Bronchial epithelial cell (primary cell): ENCODE data around the gene TMEM272. TPM values are rescaled to one million over a fixed set of nuclear protein-coding genes. Genes with fewer than 3 reads are reported as not detected.

ENCODE experiments used
- DNase-seq: peaks from one replicate; pipeline ENCODE4 v3.0.0-alpha.2; 2010; ENCODE audit warnings: low read depth
- FAIRE-seq: peaks from 2 replicates; lab custom pipeline; 2011; peaks lifted over from hg19 to GRCh38; lab: Jason Lieb, UNC
- H3K27me3 ChIP-seq: 2 replicates; pipeline ENCODE4 v1.5.1; 2011; ENCODE audit warnings: low read length; ENCODE audit not compliant: control insufficient read depth, insufficient read depth
- H3K36me3 ChIP-seq: 2 replicates; pipeline ENCODE4 v1.5.1; 2011; ENCODE audit warnings: low read length; ENCODE audit not compliant: control insufficient read depth, insufficient read depth
- H3K4me3 ChIP-seq: 2 replicates; pipeline ENCODE4 v1.5.1; 2011; ENCODE audit warnings: mild to moderate bottlenecking, low read depth, low read length, control low read depth
- CTCF ChIP-seq: IDR thresholded peaks from 2 replicates; pipeline ENCODE4 v1.5.1; 2011; ENCODE audit warnings: mild to moderate bottlenecking, moderate library complexity, low read length, control low read depth, inconsistent platforms; ENCODE audit not compliant: insufficient read depth, severe bottlenecking
- total RNA-seq: library from RNA; depleted of rRNA; stranded (reverse); fragments of >200 nt; gene quantifications from 2 replicates; pipeline ENCODE4 v1.2.1, GENCODE V29; 2014

Gene TMEM272
- total RNA-seq, 1 donor from 2014 or later, result not detected

GRCh38 chr13:51780099-51780498 lies 64.9 kb downstream of the TMEM272 start:
- Histone ChIP-seq H3K27me3 (no peaks in the 10 kb centered on the region), H3K36me3 (no peaks in the 10 kb centered on the region), H3K4me3 (no peak overlapping the region)
- DNase-seq (no peak), FAIRE-seq (no peak)
- no peak for TF ChIP-seq CTCF

- no peak for TF ChIP-seq CTCF
- no peak for DNase-seq
- Histone ChIP-seq H3K36me3 (no peaks in the 10 kb centered on the region), H3K27me3 (no peaks in the 10 kb centered on the region), H3K4me3 (no peak overlapping the region)
- FAIRE-seq, result no peak
Measured at GRCh38 chr13:51778392-51778791, 66.6 kb downstream of the TMEM272 start.

GRCh38 chr13:51777921-51778320 lies 67.1 kb downstream of the TMEM272 start:
- no peak for DNase-seq
- Histone ChIP-seq H3K27me3 (no peaks in the 10 kb centered on the region), H3K4me3 (no peak overlapping the region), H3K36me3 (no peaks in the 10 kb centered on the region)
- no peak for FAIRE-seq
- TF ChIP-seq CTCF, result no peak

- FAIRE-seq, result no peak
- no peak overlapping the region for H3K4me3 ChIP-seq
- no peak for TF ChIP-seq CTCF
- DNase-seq, result no peak
- no peaks in the 10 kb centered on the region for H3K36me3 ChIP-seq
- no peaks in the 10 kb centered on the region for H3K27me3 ChIP-seq
Measured at GRCh38 chr13:51776179-51776578, 68.8 kb downstream of the TMEM272 start.

- Histone ChIP-seq H3K4me3 (no peak overlapping the region), H3K36me3 (no peaks in the 10 kb centered on the region), H3K27me3 (no peaks in the 10 kb centered on the region)
- FAIRE-seq, result no peak
- TF ChIP-seq CTCF, result no peak
- no peak for DNase-seq
Measured at GRCh38 chr13:51773515-51773914, 71.5 kb downstream of the TMEM272 start.

GRCh38 chr13:51772781-51773180 lies 72.2 kb downstream of the TMEM272 start:
- no peaks in the 10 kb centered on the region for H3K27me3 ChIP-seq
- no peaks in the 10 kb centered on the region for H3K36me3 ChIP-seq
- FAIRE-seq (peak; percentile 66), DNase-seq (no peak)
- no peak overlapping the region for H3K4me3 ChIP-seq
- TF ChIP-seq CTCF, result no peak
